PC-3 (cell line): ENCODE data around the gene KIF4B. TPM values are rescaled to one million over a fixed set of nuclear protein-coding genes. Genes with fewer than 3 reads are reported as not detected.

ENCODE experiments used
- ATAC-seq: fragments of 200-7000 bp; cut with Tn5 transposase; 2 replicates; pipeline ENCODE4 v1.9.1; 2020; ENCODE audit warnings: mild to moderate bottlenecking, moderate library complexity
- BruUV-seq: library from RNA; stranded (reverse); fragments of 400-500 nt; replicated peaks from 2 replicates; lab custom pipeline; 2021; lab: Mats Ljungman, UMichigan
- CTCF ChIA-PET: fragments of 300-600 bp; sonication (Branson Sonifier 250); formaldehyde crosslinking; loops from one replicate; lab custom pipeline; 2022; ENCODE audit warnings: antibody characterized with exemption; lab: Charles Lee
- POLR2A ChIA-PET: fragments of 300-600 bp; sonication (Branson Sonifier 250); formaldehyde crosslinking; loops from one replicate; lab custom pipeline; 2022; ENCODE audit warnings: antibody characterized with exemption; ENCODE audit not compliant: unreplicated experiment; lab: Charles Lee
- DNase-seq: peaks from one replicate; pipeline ENCODE4 v3.0.0-alpha.2; 2015
- H2AFZ ChIP-seq: fragments of 300-600 bp; sonication (generic); 2 replicates; pipeline ENCODE4 v1.6.0; 2016; ENCODE audit warnings: antibody characterized with exemption, low read length
- H3F3A ChIP-seq: fragments of 300-600 bp; sonication (generic); one replicate; pipeline ENCODE4 v1.6.0; 2017; ENCODE audit warnings: antibody characterized with exemption, low read length, control low read depth, mild to moderate bottlenecking; ENCODE audit not compliant: unreplicated experiment
- H3K27ac ChIP-seq: fragments of 300-600 bp; sonication (generic); 2 replicates; pipeline ENCODE4 v1.5.1; 2016; ENCODE audit warnings: mild to moderate bottlenecking, low read length
- H3K27me3 ChIP-seq: fragments of 300-600 bp; sonication (generic); 2 replicates; pipeline ENCODE4 v1.6.1; 2016; ENCODE audit warnings: low read length, mixed read lengths
- H3K36me3 ChIP-seq: fragments of 300-600 bp; sonication (generic); 2 replicates; pipeline ENCODE4 v1.6.1; 2016; ENCODE audit warnings: low read depth, mixed run types, low read length, mixed read lengths
- H3K4me1 ChIP-seq: fragments of 300-600 bp; sonication (generic); 2 replicates; pipeline ENCODE4 v1.5.1; 2016; ENCODE audit warnings: low read length; ENCODE audit not compliant: insufficient read depth
- H3K4me2 ChIP-seq: fragments of 300-600 bp; sonication (generic); 2 replicates; pipeline ENCODE4 v1.6.0; 2016; ENCODE audit warnings: low read length
- H3K4me3 ChIP-seq: fragments of 300-600 bp; sonication (generic); 2 replicates; pipeline ENCODE4 v1.5.1; 2016; ENCODE audit warnings: mild to moderate bottlenecking, low read length, mixed read lengths
- H3K79me2 ChIP-seq: fragments of 300-600 bp; sonication (generic); 2 replicates; pipeline ENCODE4 v1.6.1; 2017; ENCODE audit warnings: low read length, mixed read lengths
- H3K9ac ChIP-seq: fragments of 300-600 bp; sonication (generic); 2 replicates; pipeline ENCODE4 v1.6.0; 2016; ENCODE audit warnings: mild to moderate bottlenecking, low read length
- H3K9me2 ChIP-seq: fragments of 300-600 bp; sonication (generic); replicated peaks from 2 replicates; pipeline ENCODE4 v1.6.1; 2016; ENCODE audit warnings: mixed run types, low read length, mixed read lengths
- H3K9me3 ChIP-seq: fragments of 300-600 bp; sonication (generic); 2 replicates; pipeline ENCODE4 v1.6.1; 2016; ENCODE audit warnings: low read length, mixed read lengths
- H4K20me1 ChIP-seq: fragments of 300-600 bp; sonication (generic); 2 replicates; pipeline ENCODE4 v1.6.1; 2016; ENCODE audit warnings: low read length, mixed read lengths
- EZH2 ChIP-seq: fragments of 300-600 bp; sonication (generic); IDR thresholded peaks from one replicate; pipeline ENCODE4 v1.6.1; 2017; ENCODE audit warnings: antibody characterized with exemption, mild to moderate bottlenecking, low read length; ENCODE audit not compliant: unreplicated experiment
- EZH2phosphoT487 ChIP-seq: fragments of 300-600 bp; sonication (generic); IDR thresholded peaks from 2 replicates; pipeline ENCODE4 v1.6.1; 2018; ENCODE audit warnings: mild to moderate bottlenecking, antibody characterized with exemption, low read length, borderline replicate concordance
- intact Hi-C: fragments of 100-400 bp; cut with micrococcal nuclease; formaldehyde crosslinking; loops from 2 replicates; pipeline ENCODE4 v1.9.0; 2023
- total RNA-seq: library from RNA; depleted of rRNA; stranded (reverse); fragments of >200 nt; gene quantifications from 2 replicates; pipeline ENCODE4 v1.2.3, GENCODE V29; 2014
- TF ChIP-seq, protein P1 (sequence below): fragments of 300-600 bp; sonication (generic); conservative IDR thresholded peaks from 2 replicates; pipeline ENCODE4 v1.5.1; 2017; ENCODE audit warnings: antibody characterized with exemption, low read depth, mild to moderate bottlenecking, low read length

The KIF4B gene
- total RNA-seq, 1 experiment from 2014 or later, result not detected

DNA sequence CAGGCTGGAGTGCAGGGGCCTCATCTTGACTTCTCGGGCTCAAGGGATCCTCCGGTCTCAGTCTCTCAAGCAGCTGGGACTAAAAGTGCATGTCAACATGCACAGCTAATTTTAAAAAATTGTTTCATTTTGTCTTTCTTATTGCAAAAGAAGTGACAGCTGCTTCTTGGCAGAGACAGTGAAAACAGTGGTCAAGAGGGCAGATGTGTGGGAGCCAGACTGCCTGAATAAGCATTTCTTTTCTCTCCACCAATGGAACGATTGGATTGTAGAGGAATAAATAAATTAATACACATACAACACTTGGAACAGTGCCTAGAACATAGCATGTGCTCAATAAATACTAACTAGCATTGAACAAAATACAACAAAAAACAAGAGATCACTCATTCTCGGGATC lies 27.4 kb upstream of the KIF4B start:
- CTCF ChIA-PET, result no interaction called here
- POLR2A ChIA-PET, result no interaction called here

DNA sequence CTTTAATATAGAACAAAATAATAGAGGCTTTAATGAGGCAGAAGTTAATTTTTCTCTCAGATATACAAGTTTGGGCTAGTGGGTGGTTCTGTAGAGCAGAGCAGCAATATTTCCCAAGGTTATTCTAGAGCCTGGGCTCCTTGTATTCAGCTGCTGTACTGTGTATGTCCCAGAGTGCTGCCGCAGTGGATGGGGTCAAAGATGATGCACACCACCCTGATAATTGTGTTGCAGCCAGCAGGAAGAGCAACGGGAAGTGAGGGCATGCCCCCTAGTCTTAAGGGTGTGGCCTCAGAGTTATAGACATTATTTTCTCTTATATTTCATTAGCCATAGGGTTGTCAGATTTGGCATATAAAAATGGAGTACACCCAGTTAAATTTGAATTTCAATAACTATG lies 23.9 kb upstream of the KIF4B start:
- intact Hi-C loops, result no loop called here
- no peak overlapping the region for H3K9ac ChIP-seq
- H3K79me2 ChIP-seq, result no peaks in the 10 kb centered on the region
- TF ChIP-seq EZH2phosphoT487 (no peak), EZH2 (no peak)
- ATAC-seq, result no peak
- H3K27ac ChIP-seq, result no peak overlapping the region
- no peaks in the 10 kb centered on the region for H3K4me1 ChIP-seq
- DNase-seq, result no peak
- H4K20me1 ChIP-seq, result no peaks in the 10 kb centered on the region
- no TSS peak for BruUV-seq
- ChIA-PET CTCF (no interaction called here), POLR2A (no interaction called here)
- H3K9me3 ChIP-seq, result no peaks in the 10 kb centered on the region
- H3K27me3 ChIP-seq, result peaks cover 20% of the 10 kb centered on the region
- H3K4me2 ChIP-seq, result no peak overlapping the region
- H3K9me2 ChIP-seq, result no peaks in the 10 kb centered on the region
- no peak overlapping the region for H3K4me3 ChIP-seq
- H2AFZ ChIP-seq, result no peak overlapping the region
- no peaks in the 10 kb centered on the region for H3F3A ChIP-seq
- no peaks in the 10 kb centered on the region for H3K36me3 ChIP-seq

More for the DNA sequence above, 27.4 kb upstream of the KIF4B start:
- no peaks in the 10 kb centered on the region for H3K79me2 ChIP-seq
- H3K9ac ChIP-seq, result no peak overlapping the region
- H3K27ac ChIP-seq, result no peak overlapping the region
- no TSS peak for BruUV-seq
- no peaks in the 10 kb centered on the region for H3K4me1 ChIP-seq
- no peaks in the 10 kb centered on the region for H4K20me1 ChIP-seq
- intact Hi-C loops, result no loop called here
- peaks cover 20% of the 10 kb centered on the region for H3K27me3 ChIP-seq
- no peak overlapping the region for H3K4me2 ChIP-seq
- H3K9me3 ChIP-seq, result no peaks in the 10 kb centered on the region
- no peak overlapping the region for H3K4me3 ChIP-seq
- H3K36me3 ChIP-seq, result no peaks in the 10 kb centered on the region
- no peak overlapping the region for H2AFZ ChIP-seq
- no peaks in the 10 kb centered on the region for H3K9me2 ChIP-seq
- H3F3A ChIP-seq, result no peaks in the 10 kb centered on the region
- ATAC-seq (no peak), DNase-seq (no peak)
- TF ChIP-seq EZH2phosphoT487 (no peak), EZH2 (no peak)
- TF ChIP-seq, protein P1, sequence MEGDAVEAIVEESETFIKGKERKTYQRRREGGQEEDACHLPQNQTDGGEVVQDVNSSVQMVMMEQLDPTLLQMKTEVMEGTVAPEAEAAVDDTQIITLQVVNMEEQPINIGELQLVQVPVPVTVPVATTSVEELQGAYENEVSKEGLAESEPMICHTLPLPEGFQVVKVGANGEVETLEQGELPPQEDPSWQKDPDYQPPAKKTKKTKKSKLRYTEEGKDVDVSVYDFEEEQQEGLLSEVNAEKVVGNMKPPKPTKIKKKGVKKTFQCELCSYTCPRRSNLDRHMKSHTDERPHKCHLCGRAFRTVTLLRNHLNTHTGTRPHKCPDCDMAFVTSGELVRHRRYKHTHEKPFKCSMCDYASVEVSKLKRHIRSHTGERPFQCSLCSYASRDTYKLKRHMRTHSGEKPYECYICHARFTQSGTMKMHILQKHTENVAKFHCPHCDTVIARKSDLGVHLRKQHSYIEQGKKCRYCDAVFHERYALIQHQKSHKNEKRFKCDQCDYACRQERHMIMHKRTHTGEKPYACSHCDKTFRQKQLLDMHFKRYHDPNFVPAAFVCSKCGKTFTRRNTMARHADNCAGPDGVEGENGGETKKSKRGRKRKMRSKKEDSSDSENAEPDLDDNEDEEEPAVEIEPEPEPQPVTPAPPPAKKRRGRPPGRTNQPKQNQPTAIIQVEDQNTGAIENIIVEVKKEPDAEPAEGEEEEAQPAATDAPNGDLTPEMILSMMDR, result no peak

DNA sequence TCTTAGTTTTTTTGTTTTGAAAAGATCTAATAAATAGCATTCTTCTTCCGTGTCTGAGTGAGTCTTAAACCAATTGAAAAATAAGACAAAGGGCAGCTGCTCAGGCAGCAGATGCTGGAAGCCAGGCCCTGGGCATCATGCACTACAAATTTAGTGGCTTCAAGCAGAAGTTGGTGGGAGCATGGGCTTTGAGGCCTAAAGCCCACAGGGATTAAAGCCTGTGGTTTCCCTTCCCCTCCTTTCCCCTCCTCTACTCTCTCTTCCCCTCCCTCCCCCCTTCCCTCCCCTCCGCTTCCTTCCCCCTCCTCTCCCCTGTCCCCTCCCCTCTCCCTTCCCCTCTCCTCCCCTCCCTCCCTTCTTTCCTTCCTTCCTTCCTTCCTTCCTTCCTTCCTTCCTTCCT lies 20.1 kb upstream of the KIF4B start:
- H3K4me1 ChIP-seq, result peaks cover 9% of the 10 kb centered on the region
- intact Hi-C loops, result no loop called here
- H3K9me3 ChIP-seq, result no peaks in the 10 kb centered on the region
- DNase-seq (no peak), ATAC-seq (no peak)
- no peaks in the 10 kb centered on the region for H3K36me3 ChIP-seq
- H3K9ac ChIP-seq, result no peak overlapping the region
- H3K27me3 ChIP-seq, result no peaks in the 10 kb centered on the region
- H4K20me1 ChIP-seq, result no peaks in the 10 kb centered on the region
- ChIA-PET POLR2A (no interaction called here), CTCF (no interaction called here)
- H3K9me2 ChIP-seq, result no peaks in the 10 kb centered on the region
- no peaks in the 10 kb centered on the region for H3K79me2 ChIP-seq
- TF ChIP-seq EZH2 (no peak), EZH2phosphoT487 (no peak)
- TF ChIP-seq, protein P1, result no peak
- H2AFZ ChIP-seq, result no peak overlapping the region
- no peak overlapping the region for H3K4me2 ChIP-seq
- no peak overlapping the region for H3K27ac ChIP-seq
- H3F3A ChIP-seq, result no peaks in the 10 kb centered on the region
- H3K4me3 ChIP-seq, result no peak overlapping the region
- no TSS peak for BruUV-seq
